Measurements from ENCODE around the gene CERS6.

CERS6 gene

GRCh38 chr2:168541858-168542257, 85.8 kb downstream of the CERS6 start:
- Mint-ChIP-seq H3K36me3 (no peaks in the 10 kb centered on the region), H3K9me3 (peaks cover 12% of the 10 kb centered on the region), H3K27ac (no peak overlapping the region), H3K4me3 (no peak overlapping the region), H3K4me1 (peaks cover 20% of the 10 kb centered on the region)
- no peak for DNase-seq (ENCODE audit: low spot score in 2 of 2)
- no peak for ATAC-seq

- H3K27ac Mint-ChIP-seq = no peak overlapping the region
- no peaks in the 10 kb centered on the region for H3K36me3 Mint-ChIP-seq
- DNase-seq (ENCODE audit: low spot score in 2 of 2) (no peak), ATAC-seq (no peak)
- H3K4me1 Mint-ChIP-seq = peaks cover 11% of the 10 kb centered on the region
- H3K4me3 Mint-ChIP-seq = no peak overlapping the region
- peaks cover 12% of the 10 kb centered on the region for H3K9me3 Mint-ChIP-seq
These were observed 87.0 kb downstream of the CERS6 start for GRCh38 chr2:168543037-168543436.

- Mint-ChIP-seq H3K9me3 (peaks cover 8% of the 10 kb centered on the region), H3K36me3 (no peaks in the 10 kb centered on the region), H3K27ac (no peak overlapping the region), H3K4me3 (no peak overlapping the region), H3K4me1 (peaks cover 5% of the 10 kb centered on the region)
- no peak for DNase-seq (ENCODE audit: low spot score in 2 of 2)
- no peak for ATAC-seq
These were observed 87.9 kb downstream of the CERS6 start for GRCh38 chr2:168543935-168544334.

- H3K4me3 Mint-ChIP-seq = no peak overlapping the region
- H3K36me3 Mint-ChIP-seq = no peaks in the 10 kb centered on the region
- no peak for DNase-seq (ENCODE audit: low spot score in 2 of 2)
- ATAC-seq = no peak
- H3K9me3 Mint-ChIP-seq = peaks cover 7% of the 10 kb centered on the region
- peaks cover 5% of the 10 kb centered on the region for H3K4me1 Mint-ChIP-seq
- H3K27ac Mint-ChIP-seq = no peak overlapping the region
These were observed 89.5 kb downstream of the CERS6 start for GRCh38 chr2:168545439-168546082.

DNA sequence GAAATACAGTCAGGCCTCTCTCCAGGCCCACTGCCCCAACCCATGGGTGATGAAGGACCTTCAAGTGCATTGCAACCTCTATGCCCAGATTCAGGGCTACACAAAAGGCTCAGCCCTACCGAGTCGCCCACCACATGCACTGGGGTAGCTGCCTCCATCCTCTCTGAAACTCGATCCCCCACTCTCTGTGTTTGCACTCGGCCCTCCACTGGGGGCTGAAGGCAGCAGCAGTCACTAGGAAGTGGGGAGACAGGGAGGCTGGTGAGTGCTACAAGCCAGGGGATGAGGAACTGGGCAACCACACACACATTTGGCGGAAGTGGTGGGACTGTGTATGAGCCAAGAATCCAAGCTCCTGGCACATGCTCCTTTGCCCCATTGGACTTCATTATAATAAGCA, 94.6 kb downstream of the CERS6 start:
- Mint-ChIP-seq H3K27ac (no peak overlapping the region), H3K9me3 (no peaks in the 10 kb centered on the region), H3K4me3 (no peak overlapping the region), H3K4me1 (peaks cover 2% of the 10 kb centered on the region), H3K36me3 (no peaks in the 10 kb centered on the region)
- DNase-seq (ENCODE audit: low spot score in 2 of 2) = no peak
- no peak for ATAC-seq

DNA sequence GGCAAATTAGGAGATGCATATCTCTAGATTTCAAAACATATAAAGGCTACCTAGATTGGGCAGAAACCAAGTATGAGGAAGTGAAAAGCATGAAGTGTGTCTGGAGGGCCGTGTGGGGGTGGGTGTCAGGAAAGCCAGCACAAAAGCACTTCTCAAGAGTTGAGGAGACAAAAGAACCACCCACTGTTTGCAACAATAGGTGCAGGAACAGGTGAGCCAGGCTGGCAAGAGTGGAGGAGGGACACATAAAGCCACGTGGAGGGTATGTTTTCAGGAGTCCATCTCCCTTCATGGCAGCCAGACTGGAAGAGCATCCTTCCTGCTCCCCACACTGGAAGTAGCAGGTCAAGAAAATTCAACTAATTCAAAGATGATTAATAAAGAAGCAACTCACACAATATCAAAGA, 96.4 kb downstream of the CERS6 start:
- H3K36me3 Mint-ChIP-seq = no peaks in the 10 kb centered on the region
- DNase-seq (ENCODE audit: low spot score in 2 of 2) (no peak), ATAC-seq (no peak)
- no peaks in the 10 kb centered on the region for H3K9me3 Mint-ChIP-seq
- H3K4me1 Mint-ChIP-seq = no peaks in the 10 kb centered on the region
- no peak overlapping the region for H3K4me3 Mint-ChIP-seq
- no peak overlapping the region for H3K27ac Mint-ChIP-seq

DNA sequence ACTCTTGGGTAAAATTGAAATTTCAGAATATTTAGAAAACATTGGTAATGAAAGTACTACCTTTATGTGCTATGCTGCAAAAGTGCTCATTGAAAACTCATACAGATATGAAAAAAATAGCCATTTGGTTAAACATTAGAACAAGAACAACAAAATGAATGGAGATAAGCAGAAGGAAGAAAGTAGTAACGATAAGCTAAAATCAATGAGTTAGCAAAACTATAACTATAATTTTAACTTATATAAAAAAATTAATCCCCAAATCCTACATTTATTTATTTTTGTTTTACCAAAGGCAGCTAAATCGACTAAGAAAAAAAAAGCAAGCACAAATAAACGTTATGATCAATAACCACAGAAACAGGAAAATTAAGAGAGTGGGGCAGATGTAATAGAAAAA, 99.2 kb downstream of the CERS6 start:
- ATAC-seq = no peak
- Mint-ChIP-seq H3K27ac (no peak overlapping the region), H3K4me3 (no peak overlapping the region), H3K36me3 (no peaks in the 10 kb centered on the region), H3K9me3 (peaks cover 4% of the 10 kb centered on the region), H3K4me1 (no peaks in the 10 kb centered on the region)
- DNase-seq (ENCODE audit: low spot score in 2 of 2) = no peak

DNA sequence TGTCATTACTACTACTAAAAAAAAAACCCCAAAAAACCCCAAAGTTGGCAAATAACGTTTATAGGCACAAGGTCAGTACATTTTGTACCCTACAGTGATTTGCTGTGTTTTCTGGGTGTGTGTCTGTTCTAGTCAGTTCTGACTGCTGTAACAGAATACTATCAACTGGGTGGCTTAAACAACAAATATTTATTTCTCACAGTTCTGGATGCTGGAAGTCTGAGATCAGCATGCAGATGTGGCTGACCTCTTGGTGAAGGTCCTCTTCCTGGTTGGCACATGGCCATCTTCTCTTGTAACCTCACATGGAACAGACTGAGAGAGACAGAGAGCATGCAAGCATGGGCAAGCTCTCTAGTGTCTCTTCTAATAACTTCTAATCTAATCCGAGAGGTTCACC, 103.1 kb downstream of the CERS6 start:
- H3K27ac Mint-ChIP-seq = no peak overlapping the region
- DNase-seq (ENCODE audit: low spot score in 2 of 2) (no peak), ATAC-seq (no peak)
- no peak overlapping the region for H3K4me3 Mint-ChIP-seq
- H3K9me3 Mint-ChIP-seq = peaks cover 4% of the 10 kb centered on the region
- no peaks in the 10 kb centered on the region for H3K36me3 Mint-ChIP-seq
- H3K4me1 Mint-ChIP-seq = peaks cover 3% of the 10 kb centered on the region

DNA sequence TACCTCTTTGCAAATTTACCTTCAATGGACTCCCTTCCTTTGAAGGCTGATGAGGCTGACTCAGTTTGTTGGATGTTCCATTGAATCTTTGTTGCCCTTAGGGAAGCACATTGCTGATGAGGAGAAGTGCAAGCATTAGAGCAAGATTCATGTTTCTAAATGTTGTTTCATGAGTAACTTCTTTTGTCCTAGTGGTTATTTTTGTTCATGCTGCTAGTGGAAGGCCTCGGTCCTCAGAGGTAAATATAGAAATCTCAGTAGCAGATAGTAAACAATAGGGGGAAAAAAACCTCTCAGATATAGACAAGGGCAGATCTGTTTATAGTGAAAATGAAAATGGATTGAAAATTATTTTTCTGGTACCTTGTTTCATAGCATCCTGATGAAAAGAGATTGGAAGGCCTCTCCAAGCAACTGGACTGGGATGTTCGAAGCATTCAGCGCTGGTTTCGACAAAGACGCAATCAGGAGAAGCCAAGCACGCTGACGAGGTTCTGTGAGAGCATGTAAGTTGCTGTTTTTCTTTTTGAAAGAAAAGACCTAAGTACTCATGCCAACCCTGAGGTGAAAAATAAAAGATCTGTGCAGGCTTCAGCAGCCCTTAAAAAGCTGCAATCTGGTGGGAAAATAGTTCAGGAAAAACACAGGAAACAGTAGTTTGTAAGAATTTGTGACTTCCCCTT, 104.9 kb downstream of the CERS6 start:
- H3K36me3 Mint-ChIP-seq = no peaks in the 10 kb centered on the region
- peaks cover 13% of the 10 kb centered on the region for H3K4me1 Mint-ChIP-seq
- H3K27ac Mint-ChIP-seq = no peak overlapping the region
- no peak for ATAC-seq
- no peak for DNase-seq (ENCODE audit: low spot score in 2 of 2)
- H3K9me3 Mint-ChIP-seq = peaks cover 4% of the 10 kb centered on the region
- H3K4me3 Mint-ChIP-seq = no peak overlapping the region

DNA sequence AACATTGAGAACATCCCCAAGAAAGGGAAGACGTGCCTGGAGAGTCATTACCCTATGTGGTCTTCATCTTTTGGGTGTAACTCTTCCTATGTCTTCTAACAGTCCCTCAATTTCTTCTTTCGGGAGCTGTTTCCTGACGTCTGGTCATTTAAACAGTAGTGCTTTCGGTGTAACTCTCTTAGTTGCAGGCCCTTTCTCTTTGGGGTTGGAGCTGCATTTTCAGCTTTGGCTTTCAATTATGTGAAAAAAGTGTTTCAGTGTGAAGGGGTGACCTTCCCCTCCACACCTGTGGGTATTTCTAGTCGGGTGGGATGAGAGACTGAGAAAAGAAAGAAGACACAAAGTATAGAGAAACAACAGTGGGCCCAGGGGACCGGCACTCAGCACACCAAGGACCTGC, 105.9 kb downstream of the CERS6 start:
- Mint-ChIP-seq H3K36me3 (no peaks in the 10 kb centered on the region), H3K4me1 (peaks cover 13% of the 10 kb centered on the region), H3K9me3 (peaks cover 4% of the 10 kb centered on the region), H3K27ac (no peak overlapping the region), H3K4me3 (no peak overlapping the region)
- ATAC-seq (no peak), DNase-seq (ENCODE audit: low spot score in 2 of 2) (no peak)

GRCh38 chr2:168562971-168563370, 106.9 kb downstream of the CERS6 start:
- DNase-seq (ENCODE audit: low spot score in 2 of 2) = no peak
- H3K27ac Mint-ChIP-seq = no peak overlapping the region
- H3K4me3 Mint-ChIP-seq = no peak overlapping the region
- H3K4me1 Mint-ChIP-seq = peaks cover 13% of the 10 kb centered on the region
- no peak for ATAC-seq
- peaks cover 4% of the 10 kb centered on the region for H3K9me3 Mint-ChIP-seq
- no peaks in the 10 kb centered on the region for H3K36me3 Mint-ChIP-seq

DNA sequence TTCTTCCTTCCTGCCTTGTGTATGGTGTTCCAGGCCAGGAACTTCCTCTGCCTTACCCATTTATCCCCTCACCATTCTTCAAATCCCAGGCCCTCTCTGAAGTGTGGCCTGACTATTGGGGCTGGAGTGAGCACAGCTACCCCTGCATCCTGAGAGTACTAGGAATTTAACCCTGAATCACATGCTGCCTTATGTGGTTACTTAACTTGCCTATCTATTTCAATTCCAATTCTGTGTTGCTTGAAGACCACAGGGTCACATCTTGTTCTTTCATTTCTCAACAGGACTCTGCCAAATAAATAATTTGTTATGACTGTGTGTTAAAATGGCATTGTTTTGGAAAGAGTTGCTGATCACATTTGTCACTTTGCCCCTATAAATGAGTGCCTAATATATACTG, 108.6 kb downstream of the CERS6 start:
- ATAC-seq (peak; percentile 13), DNase-seq (ENCODE audit: low spot score in 2 of 2) (no peak)
- Mint-ChIP-seq H3K4me3 (no peak overlapping the region), H3K4me1 (peaks cover 13% of the 10 kb centered on the region), H3K27ac (no peak overlapping the region), H3K9me3 (peaks cover 3% of the 10 kb centered on the region), H3K36me3 (no peaks in the 10 kb centered on the region)

GRCh38 chr2:168565112-168565511, 109.0 kb downstream of the CERS6 start:
- DNase-seq (ENCODE audit: low spot score in 2 of 2) (no peak), ATAC-seq (no peak)
- no peaks in the 10 kb centered on the region for H3K36me3 Mint-ChIP-seq
- H3K4me1 Mint-ChIP-seq = peaks cover 13% of the 10 kb centered on the region
- H3K9me3 Mint-ChIP-seq = no peaks in the 10 kb centered on the region
- H3K4me3 Mint-ChIP-seq = no peak overlapping the region
- H3K27ac Mint-ChIP-seq = no peak overlapping the region

GRCh38 chr2:168565512-168565911, 109.4 kb downstream of the CERS6 start:
- Mint-ChIP-seq H3K4me3 (no peak overlapping the region), H3K9me3 (no peaks in the 10 kb centered on the region), H3K27ac (no peak overlapping the region), H3K36me3 (no peaks in the 10 kb centered on the region), H3K4me1 (peaks cover 13% of the 10 kb centered on the region)
- DNase-seq (ENCODE audit: low spot score in 2 of 2) = no peak
- no peak for ATAC-seq

DNA sequence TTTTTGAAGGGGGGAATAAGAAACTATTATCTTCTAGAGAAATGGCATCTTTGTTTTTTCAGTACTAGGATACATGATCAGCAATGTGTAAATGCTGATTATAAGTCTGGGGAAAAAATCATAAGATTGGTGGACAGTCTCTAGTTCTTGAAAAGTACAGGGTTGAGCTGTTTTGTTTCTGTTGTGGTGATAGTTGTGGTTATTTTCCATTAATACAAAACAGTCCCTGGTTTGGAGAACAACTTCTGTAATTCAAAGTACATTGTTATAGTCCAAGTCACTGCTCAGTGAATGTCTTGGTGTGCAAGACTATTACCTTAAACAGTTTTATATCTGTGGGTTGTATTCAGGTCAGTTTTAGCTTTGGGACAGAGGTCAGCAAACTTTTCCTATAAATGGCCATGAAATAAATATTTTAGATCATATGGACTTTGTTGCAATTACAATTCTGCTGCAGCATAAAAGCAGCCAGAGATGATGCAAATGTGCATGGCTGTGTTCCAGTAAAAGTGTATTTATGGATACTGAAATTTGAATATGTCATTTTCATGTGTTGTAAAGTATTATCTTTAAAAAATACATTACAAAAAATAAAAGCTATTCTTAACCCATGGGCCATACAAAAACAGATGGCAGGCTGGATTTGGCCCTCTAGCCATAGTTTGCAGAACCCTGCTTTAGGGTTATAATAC, 111.0 kb downstream of the CERS6 start:
- no peaks in the 10 kb centered on the region for H3K9me3 Mint-ChIP-seq
- H3K27ac Mint-ChIP-seq = no peak overlapping the region
- ATAC-seq = no peak

GRCh38 chr2:168567836-168568235, 111.8 kb downstream of the CERS6 start:
- H3K4me3 Mint-ChIP-seq = no peak overlapping the region
- H3K9me3 Mint-ChIP-seq = no peaks in the 10 kb centered on the region
- DNase-seq (ENCODE audit: low spot score in 2 of 2) = no peak
- peaks cover 13% of the 10 kb centered on the region for H3K4me1 Mint-ChIP-seq
- ATAC-seq = no peak
- no peaks in the 10 kb centered on the region for H3K36me3 Mint-ChIP-seq
- H3K27ac Mint-ChIP-seq = no peak overlapping the region

More for the DNA sequence above, 111.0 kb downstream of the CERS6 start:
- Mint-ChIP-seq H3K4me1 (peaks cover 13% of the 10 kb centered on the region), H3K4me3 (no peak overlapping the region), H3K36me3 (no peaks in the 10 kb centered on the region)
- no peak for DNase-seq (ENCODE audit: low spot score in 2 of 2)

Measured in stimulated activated effector memory CD8-positive, alpha-beta T cell treated with anti-CD3 and anti-CD28 coated beads, Interleukin-12 subunit alpha, Interleukin-12 subunit beta, amount 100 ng/mL, for 72 hours (primary cell).